Fibroblast of skin of back (primary cell): ENCODE measurements around the gene SLC22A17.

Experiments
- DNase-seq: peaks from one replicate; pipeline ENCODE4 v3.0.0-alpha.2; 2013

The SLC22A17 gene

GRCh38 chr14:23361763-23362162 lies 9.1 kb upstream of the SLC22A17 start:
- DNase-seq: no peak

GRCh38 chr14:23361320-23361719 lies 8.6 kb upstream of the SLC22A17 start:
- peak; percentile 40 for DNase-seq

- no peak for DNase-seq
Measured at GRCh38 chr14:23360496-23360895, 7.8 kb upstream of the SLC22A17 start.

DNA sequence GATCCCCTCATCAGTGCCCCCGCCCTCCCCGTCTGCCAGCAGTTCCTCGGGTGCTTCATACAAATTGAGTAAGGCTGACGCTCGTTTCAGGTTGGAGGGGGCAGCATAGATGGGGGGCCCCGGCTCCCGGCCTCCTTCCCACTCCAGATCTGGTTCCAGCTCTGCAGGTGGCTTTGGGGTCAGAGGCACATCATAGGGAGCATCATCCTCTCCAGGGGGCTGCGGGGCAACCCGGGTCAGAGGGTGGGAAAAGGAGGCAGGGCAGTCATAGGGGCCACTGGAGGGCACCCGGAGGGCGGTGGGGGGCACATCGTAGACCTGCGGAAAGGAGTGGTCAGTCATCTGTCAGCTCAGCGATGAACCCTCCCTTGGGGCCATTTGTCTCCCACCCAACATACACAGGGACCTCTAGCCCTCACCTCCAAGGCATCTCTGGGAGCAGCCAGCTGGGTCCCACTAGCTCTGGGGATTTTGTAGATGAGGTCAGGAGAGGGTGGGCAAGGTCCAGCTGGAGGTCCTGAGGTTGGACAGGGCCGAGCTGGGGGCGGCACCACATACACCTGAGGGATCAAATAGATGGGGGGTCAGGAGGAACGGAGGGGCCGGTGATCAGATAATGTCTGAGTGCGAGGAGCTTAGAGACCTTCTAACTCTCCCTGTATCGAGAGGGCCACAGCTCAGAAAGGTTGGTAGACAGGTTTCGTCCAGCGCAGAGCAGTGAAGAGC lies 7.2 kb upstream of the SLC22A17 start:
- DNase-seq: no peak

- DNase-seq: no peak
Measured at GRCh38 chr14:23359167-23359626, 6.5 kb upstream of the SLC22A17 start.

- DNase-seq: no peak
Measured at GRCh38 chr14:23358553-23359166, 6.0 kb upstream of the SLC22A17 start.

DNA sequence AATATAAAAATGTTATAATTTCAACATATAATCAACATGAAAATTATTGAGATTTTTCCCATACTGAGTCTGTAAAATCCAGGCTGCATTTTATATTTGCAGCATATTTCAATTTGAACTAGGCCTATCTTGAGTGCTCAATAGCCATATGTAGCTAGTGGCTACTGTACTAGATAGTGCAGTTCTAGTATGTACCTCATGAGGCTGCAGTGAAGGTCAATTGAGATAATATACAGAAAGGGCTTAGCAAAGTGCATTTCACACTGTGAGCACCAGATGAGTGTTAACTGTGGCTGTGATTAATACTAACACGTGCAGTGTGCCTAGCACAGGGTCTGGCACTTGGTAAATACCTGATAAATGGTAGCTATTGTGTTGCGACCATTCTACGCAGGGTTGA lies 5.4 kb upstream of the SLC22A17 start:
- DNase-seq: no peak

DNA sequence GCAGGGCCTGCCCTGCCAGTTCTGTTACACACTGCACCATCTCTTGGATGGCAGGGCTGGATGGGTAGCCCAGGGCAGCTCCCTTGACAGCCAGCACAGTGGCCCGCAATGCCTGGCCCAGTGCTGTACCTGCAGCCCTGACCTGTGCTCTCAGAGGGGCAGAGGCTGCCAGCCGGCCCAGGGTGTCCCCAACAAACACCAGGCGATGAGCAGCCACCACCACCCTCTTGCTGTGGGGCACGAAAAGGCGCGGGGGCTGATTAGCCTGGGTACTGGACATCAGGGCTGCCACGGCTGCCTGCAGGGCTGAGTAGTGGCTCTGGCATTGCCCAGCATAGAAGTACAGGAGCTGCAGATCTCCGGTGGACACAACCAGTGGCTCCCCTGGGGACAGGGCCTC lies 4.6 kb upstream of the SLC22A17 start:
- no peak for DNase-seq

- no peak for DNase-seq
Measured at GRCh38 chr14:23356662-23357061, 4.0 kb upstream of the SLC22A17 start.

DNA sequence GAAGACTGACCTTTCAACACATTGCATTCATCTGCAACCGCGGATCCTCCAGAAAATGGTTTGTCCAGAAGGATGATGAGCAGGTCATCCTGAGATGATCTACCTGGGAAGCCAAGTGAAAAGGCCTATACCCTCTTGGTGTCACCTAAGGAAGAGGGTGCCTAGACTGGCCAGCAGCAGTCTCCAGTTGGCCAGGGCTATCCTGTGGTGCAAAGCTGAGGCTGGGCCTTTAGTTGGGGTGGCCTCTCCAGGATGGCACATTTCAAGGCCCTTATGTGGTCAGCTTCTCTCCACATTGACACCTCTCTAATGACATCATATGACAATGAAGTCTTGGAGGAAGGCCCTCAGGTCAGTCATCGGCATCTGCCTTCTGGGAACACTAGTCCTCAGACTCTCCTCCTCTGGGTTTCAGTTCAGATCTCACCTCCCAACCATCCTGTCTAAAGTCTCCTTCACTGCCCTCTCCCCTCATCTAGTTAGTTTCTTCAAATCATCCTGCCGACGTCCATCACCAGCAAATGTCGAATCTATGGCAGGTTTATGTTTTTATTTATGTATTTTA lies 3.3 kb upstream of the SLC22A17 start:
- DNase-seq: no peak

DNA sequence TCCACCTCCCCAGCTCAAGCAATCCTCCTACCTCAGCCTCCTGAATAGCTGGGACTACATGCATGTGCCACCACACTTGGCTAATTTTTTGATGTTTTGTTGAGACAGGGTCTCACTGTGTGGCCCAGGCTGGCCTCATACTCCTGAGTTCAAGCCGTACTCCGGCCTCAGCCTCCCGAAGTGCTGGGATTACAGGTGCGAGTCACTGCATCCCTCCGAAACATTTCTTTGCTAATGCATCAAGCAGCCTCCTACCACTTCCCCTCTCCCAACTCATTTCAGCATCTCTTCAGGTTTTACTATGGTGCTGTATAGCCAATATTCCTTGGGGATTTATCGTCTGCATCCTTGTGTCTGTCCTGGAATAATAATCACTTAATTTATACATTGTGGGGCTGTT lies 2.3 kb upstream of the SLC22A17 start:
- DNase-seq: no peak

DNA sequence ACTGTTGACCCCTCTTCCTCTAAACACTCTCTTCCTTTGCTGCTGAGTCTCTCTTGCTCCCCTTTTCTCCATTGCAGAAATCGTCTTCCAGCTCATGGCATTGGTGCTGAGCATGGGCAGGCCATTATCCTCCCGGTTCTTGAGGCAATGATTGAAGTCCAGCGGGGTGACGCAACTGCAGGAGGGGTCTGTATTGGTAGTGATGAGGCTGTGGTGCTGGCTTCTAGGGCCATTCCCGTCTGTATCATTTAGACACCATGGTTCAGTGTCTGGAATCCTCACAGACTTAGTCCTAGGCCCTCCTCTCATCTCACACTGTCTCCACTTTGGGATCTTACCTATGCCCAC lies 720 bp upstream of the SLC22A17 start:
- DNase-seq: no peak

DNA sequence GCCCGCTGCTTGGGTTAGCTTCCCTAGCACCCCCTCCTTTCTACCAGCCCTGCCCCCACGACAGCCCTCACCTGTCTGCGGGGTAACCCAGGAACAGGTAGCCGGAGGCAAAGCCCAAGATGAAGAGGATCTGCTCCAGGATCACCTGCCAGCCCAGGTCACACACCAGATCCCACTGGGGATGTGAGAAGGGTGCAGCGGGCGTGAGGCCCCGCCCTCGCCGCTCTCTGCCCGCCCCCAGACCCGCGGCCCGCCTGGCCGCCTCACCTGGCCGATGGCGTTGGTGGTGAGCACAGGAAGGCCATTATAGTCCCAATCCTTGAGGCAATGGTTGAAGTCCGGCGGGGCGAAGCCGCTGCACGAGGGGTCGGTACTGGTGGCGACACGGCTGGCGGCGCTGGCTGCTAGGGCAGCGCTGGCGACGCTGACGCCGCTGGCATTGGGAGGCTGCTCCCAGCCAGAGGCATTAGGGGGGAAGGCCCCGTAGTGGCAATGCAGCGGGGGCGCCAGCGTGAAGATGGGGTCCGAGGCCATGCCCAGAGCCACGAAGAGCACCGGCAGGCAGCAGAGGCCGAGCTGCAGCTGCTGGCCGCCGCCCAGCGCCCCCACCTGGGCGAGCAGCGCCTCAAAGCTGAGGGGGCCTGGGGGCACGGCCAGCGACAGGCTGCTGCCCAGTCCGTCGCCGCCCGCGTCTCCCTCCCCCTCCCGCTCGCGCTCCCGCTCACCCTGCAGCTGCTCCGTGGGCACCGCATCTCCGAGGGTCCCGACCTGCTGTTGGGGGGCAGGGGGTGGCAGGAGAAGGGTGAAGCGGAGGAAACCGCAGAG lies 794 bp downstream of the SLC22A17 start:
- DNase-seq: no peak

DNA sequence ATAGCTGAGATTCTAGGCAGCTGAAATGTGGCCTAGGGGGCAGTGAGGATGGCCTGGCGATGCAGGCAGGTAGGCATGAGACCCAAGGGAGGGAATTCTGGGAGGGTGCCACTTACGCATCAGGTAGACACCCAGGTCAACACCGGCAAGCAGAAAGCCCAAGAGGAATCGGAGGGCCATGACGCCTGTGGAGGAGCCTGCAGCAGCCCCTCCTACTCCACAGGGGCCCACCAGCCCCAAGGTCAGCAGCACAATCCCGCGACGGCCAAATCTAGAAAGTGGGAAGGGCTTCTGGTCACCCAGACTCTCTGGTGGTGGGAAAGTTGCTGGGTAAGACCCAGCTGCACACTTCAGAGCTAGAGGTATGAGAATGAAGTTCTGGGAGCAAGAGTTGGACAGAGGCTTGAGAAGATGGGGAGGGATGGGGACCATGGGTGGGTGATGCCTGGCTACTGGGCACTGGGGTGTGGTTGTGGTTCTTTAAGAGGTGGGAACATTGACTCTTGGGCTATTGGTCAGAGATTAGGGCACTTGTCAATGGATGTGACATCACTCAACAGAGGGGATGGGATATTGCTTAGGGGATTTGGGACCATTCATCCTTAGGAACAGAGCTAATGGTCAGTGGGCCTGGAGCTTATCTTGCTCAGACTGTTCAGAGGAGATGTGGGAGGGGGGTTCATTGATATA lies 3.4 kb downstream of the SLC22A17 start:
- DNase-seq: no peak

DNA sequence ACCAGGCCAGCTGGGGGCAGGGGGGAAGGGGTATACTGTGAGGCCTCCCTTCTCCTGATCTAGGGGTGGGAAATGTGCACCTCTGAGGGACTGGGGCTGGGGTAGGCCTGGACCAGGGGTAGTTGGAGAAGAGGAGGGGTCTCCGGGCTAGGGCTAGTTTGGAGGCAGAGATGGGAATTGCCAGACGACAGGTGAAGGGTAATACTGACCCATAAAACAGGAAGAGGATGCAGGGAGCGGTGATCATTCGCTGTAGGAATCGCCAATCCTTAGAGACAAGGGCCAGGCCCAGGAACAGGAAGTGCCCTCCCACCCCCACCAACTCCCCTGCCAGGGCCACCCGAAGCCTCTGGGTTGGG lies 4.4 kb downstream of the SLC22A17 start:
- no peak for DNase-seq

GRCh38 chr14:23347406-23348296 lies 5.0 kb downstream of the SLC22A17 start:
- no peak for DNase-seq

- DNase-seq: no peak
Measured at GRCh38 chr14:23346693-23347405, 5.8 kb downstream of the SLC22A17 start.

- DNase-seq: no peak
Measured at GRCh38 chr14:23345987-23346692, 6.5 kb downstream of the SLC22A17 start.

GRCh38 chr14:23344481-23344880 lies 8.2 kb downstream of the SLC22A17 start:
- DNase-seq: no peak

GRCh38 chr14:23339506-23340268 lies 13.0 kb downstream of the SLC22A17 start:
- no peak for DNase-seq
